HCT116 (cell line): ENCODE data around the gene KCNK16. TPM values are rescaled to one million over a fixed set of nuclear protein-coding genes. Genes with fewer than 3 reads are reported as not detected.

Experiments
- ATAC-seq: fragments of 200-7000 bp; cut with Tn5 transposase; 2 replicates; pipeline ENCODE4 v1.9.1; 2020; ENCODE audit warnings: mild to moderate bottlenecking, moderate library complexity
- BruUV-seq: library from RNA; stranded (reverse); fragments of 400-500 nt; replicated peaks from 2 replicates; lab custom pipeline; 2021; lab: Mats Ljungman, UMichigan
- CTCF ChIA-PET: fragments of 300-600 bp; sonication (Branson Sonifier 250); formaldehyde crosslinking; loops from one replicate; lab custom pipeline; 2021; ENCODE audit warnings: antibody characterized with exemption; lab: Charles Lee
- POLR2A ChIA-PET: fragments of 300-600, 350-600 bp; sonication (Branson Sonifier 250); formaldehyde crosslinking; loops from one replicate; lab custom pipeline; 2021; ENCODE audit warnings: antibody characterized with exemption; lab: Charles Lee
- RAD21 ChIA-PET, 2 experiments: fragments of 300-600 bp; sonication (Branson Sonifier 250); formaldehyde crosslinking; loops; one replicate each; lab custom pipeline; 2023; ENCODE audit warnings: low total read pairs in 2 of 2; ENCODE audit not compliant: uncharacterized antibody in 2 of 2, unreplicated experiment in 2 of 2, low non-redundant PET in 1 of 2; lab: Charles Lee
- DNase-seq: peaks from one replicate; pipeline ENCODE4 v3.0.0-alpha.2; 2010; ENCODE audit warnings: low read depth, low spot score
- H2AFZ ChIP-seq: fragments of 200-600 bp; shearing (Covaris generic), sonication (generic); 2 replicates; pipeline ENCODE4 v1.6.1; 2017; ENCODE audit warnings: low read depth, mixed run types, mixed read lengths, antibody characterized with exemption, low read length; ENCODE audit not compliant: poor library complexity, severe bottlenecking
- H3K27ac ChIP-seq: 2 replicates; pipeline ENCODE4 v1.5.1; 2012; ENCODE audit warnings: low read depth, low read length
- H3K27me3 ChIP-seq: fragments of 200-600 bp; sonication (generic); 2 replicates; pipeline ENCODE4 v1.6.1; 2016; ENCODE audit warnings: mixed run types, low read length, mixed read lengths; ENCODE audit not compliant: insufficient read depth
- H3K36me3 ChIP-seq, 2 experiments: fragments of 200-500 bp in 1 of 2; fragments of 200-600 bp in 1 of 2; sonication (Bioruptor generic) in 1 of 2; sonication (generic) in 1 of 2; 2 replicates each; pipeline versions ENCODE4 v1.5.1 to v1.6.1; 2014 to 2016; ENCODE audit warnings: low read length in 2 of 2, inconsistent platforms in 1 of 2, mixed read lengths in 1 of 2, mixed run types in 1 of 2; ENCODE audit not compliant: insufficient read depth in 2 of 2, control insufficient read depth in 1 of 2
- H3K4me1 ChIP-seq, 2 experiments: fragments of 200-600 bp in 1 of 2; sonication (generic) in 1 of 2; 2 replicates each; pipeline versions ENCODE4 v1.5.1 to v1.6.1; 2012 to 2017; ENCODE audit warnings: low read length in 2 of 2, inconsistent platforms in 1 of 2, mild to moderate bottlenecking in 1 of 2, mixed read lengths in 1 of 2, mixed run types in 1 of 2, moderate library complexity in 1 of 2; ENCODE audit not compliant: insufficient read depth in 2 of 2, control insufficient read depth in 1 of 2
- H3K4me2 ChIP-seq: fragments of 200-600 bp; sonication (generic); 2 replicates; pipeline ENCODE4 v1.6.1; 2017; ENCODE audit warnings: mixed run types, low read length, mixed read lengths
- H3K4me3 ChIP-seq, 2 experiments: fragments of 200-600 bp in 1 of 2; sonication (generic) in 1 of 2; replicated peaks in 1 of 2; 2 replicates each; pipeline ENCODE4 v1.5.1; 2011 to 2016; ENCODE audit warnings: low read length in 2 of 2, control low read depth in 1 of 2, low read depth in 1 of 2, mild to moderate bottlenecking in 1 of 2, mixed read lengths in 1 of 2, mixed run types in 1 of 2
- H3K79me2 ChIP-seq: fragments of 200-600 bp; sonication (generic); 2 replicates; pipeline ENCODE4 v1.6.1; 2017; ENCODE audit warnings: mild to moderate bottlenecking, mixed run types, low read length, moderate library complexity, mixed read lengths; ENCODE audit not compliant: insufficient read depth
- H3K9ac ChIP-seq: fragments of 200-600 bp; sonication (generic); 2 replicates; pipeline ENCODE4 v1.6.1; 2016; ENCODE audit warnings: low read length, mixed read lengths
- H3K9me2 ChIP-seq: fragments of 200-600 bp; sonication (generic), shearing (Covaris generic); 2 replicates; pipeline ENCODE4 v1.6.1; 2017; ENCODE audit warnings: mixed run types, mild to moderate bottlenecking, moderate library complexity; ENCODE audit not compliant: insufficient read depth
- H3K9me3 ChIP-seq, 2 experiments: fragments of 200-500 bp in 1 of 2; fragments of 200-600 bp in 1 of 2; sonication (Bioruptor generic) in 1 of 2; sonication (generic) in 1 of 2; 2 replicates each; pipeline ENCODE4 v1.6.1; 2014 to 2017; ENCODE audit warnings: low read length in 2 of 2, mixed read lengths in 2 of 2, inconsistent platforms in 1 of 2, low read depth in 1 of 2, mild to moderate bottlenecking in 1 of 2, mixed run types in 1 of 2, moderate library complexity in 1 of 2; ENCODE audit not compliant: control insufficient read depth in 1 of 2, insufficient read depth in 1 of 2
- H4K20me1 ChIP-seq: fragments of 200-600 bp; sonication (generic), shearing (Covaris generic); 2 replicates; pipeline ENCODE4 v1.6.1; 2017; ENCODE audit warnings: mixed run types, mild to moderate bottlenecking, moderate library complexity; ENCODE audit not compliant: insufficient read depth
- CEBPB ChIP-seq: IDR thresholded peaks from 2 replicates; pipeline ENCODE4 v1.6.1; 2012; ENCODE audit warnings: low read depth
- EGR1 ChIP-seq: IDR thresholded peaks from 2 replicates; pipeline ENCODE4 v1.6.1; 2012; ENCODE audit warnings: low read depth
- EZH2 ChIP-seq: fragments of 200-600 bp; sonication (generic); IDR thresholded peaks from 2 replicates; pipeline ENCODE4 v1.6.1; 2017; ENCODE audit warnings: antibody characterized with exemption, mixed run types
- FOSL1 ChIP-seq: IDR thresholded peaks from 2 replicates; pipeline ENCODE4 v1.6.1; 2012; ENCODE audit warnings: low read depth
- POLR2A ChIP-seq: IDR thresholded peaks from 2 replicates; pipeline ENCODE4 v1.7.0; 2011; ENCODE audit warnings: borderline replicate concordance; ENCODE audit not compliant: insufficient read depth, insufficient read length; ENCODE audit errors: extremely low read depth
- POLR2AphosphoS5 ChIP-seq: IDR thresholded peaks from 2 replicates; pipeline ENCODE4 v1.6.1; 2011; ENCODE audit warnings: mild to moderate bottlenecking, low read depth, low read length, moderate library complexity
- RAD21 ChIP-seq: IDR thresholded peaks from 2 replicates; pipeline ENCODE4 v1.6.1; 2012; ENCODE audit warnings: low read depth, mild to moderate bottlenecking
- REST ChIP-seq: IDR thresholded peaks from 2 replicates; pipeline ENCODE4 v1.6.1; 2012; ENCODE audit warnings: low read depth
- SIN3A ChIP-seq: IDR thresholded peaks from 2 replicates; pipeline ENCODE4 v1.6.1; 2012; ENCODE audit warnings: low read depth
- SP1 ChIP-seq: IDR thresholded peaks from 2 replicates; pipeline ENCODE4 v1.6.1; 2012; ENCODE audit warnings: low read depth
- YY1 ChIP-seq: IDR thresholded peaks from 2 replicates; pipeline ENCODE4 v1.6.1; 2011; ENCODE audit warnings: low read length, low read depth, moderate library complexity, mild to moderate bottlenecking; ENCODE audit not compliant: insufficient replicate concordance; ENCODE audit errors: extremely low read depth
- ZFX ChIP-seq: fragments of 450-650 bp; IDR thresholded peaks from 2 replicates; pipeline ENCODE4 v1.6.1; 2017
- ZNF274 ChIP-seq: fragments of 200-500 bp; sonication (Bioruptor generic); IDR thresholded peaks from 2 replicates; pipeline ENCODE4 v1.6.1; 2014; ENCODE audit warnings: mild to moderate bottlenecking, low read depth, low read length, inconsistent platforms
- intact Hi-C: fragments of 100-400 bp; cut with micrococcal nuclease; formaldehyde crosslinking; loops from 2 replicates; pipeline ENCODE4 v1.10.0; 2022
- total RNA-seq: library from RNA; stranded (reverse); gene quantifications from one replicate; pipeline ENCODE4 v1.2.1, GENCODE V29; 2021; ENCODE audit not compliant: unreplicated experiment

Gene KCNK16
- total RNA-seq, 1 experiment from 2014 or later = not detected

- TF ChIP-seq CEBPB (no peak), ZFX (no peak), POLR2A (no peak), FOSL1 (no peak), POLR2AphosphoS5 (no peak), EZH2 (no peak), EGR1 (no peak), ZNF274 (no peak), SP1 (no peak), RAD21 (no peak), YY1 (no peak), SIN3A (no peak)
Observed at GRCh38 chr6:39294133-39294532, 28.4 kb downstream of the KCNK16 start (continued).

- no peaks in the 10 kb centered on the region for H3K9me3 ChIP-seq
- no peaks in the 10 kb centered on the region for H3K27me3 ChIP-seq
- no TSS peak for BruUV-seq
- ATAC-seq = no peak
- H3K36me3 ChIP-seq = no peaks in the 10 kb centered on the region
- no peak overlapping the region for H3K9ac ChIP-seq
- H3K4me3 ChIP-seq = no peak overlapping the region
- H3K4me2 ChIP-seq = no peak overlapping the region
- intact Hi-C loops = no loop called here
- RAD21 ChIA-PET = no interaction called here
- no peak for DNase-seq
- no peak overlapping the region for H3K27ac ChIP-seq
- TF ChIP-seq POLR2AphosphoS5 = no peak
- no peak for TF ChIP-seq EGR1
- H3K9me2 ChIP-seq = no peaks in the 10 kb centered on the region
- H4K20me1 ChIP-seq = no peaks in the 10 kb centered on the region
- no peaks in the 10 kb centered on the region for H3K79me2 ChIP-seq
- POLR2A ChIA-PET = no interaction called here
- peaks cover 0 to 8% of the 10 kb centered on the region in 2 experiments; a peak in 1 of 4 replicates for H3K4me1 ChIP-seq
- no peak overlapping the region for H2AFZ ChIP-seq
- CTCF ChIA-PET = no interaction called here
Observed at GRCh38 chr6:39292637-39293036, 29.9 kb downstream of the KCNK16 start.

GRCh38 chr6:39289490-39289889, 33.0 kb downstream of the KCNK16 start:
- no peaks in the 10 kb centered on the region for H3K36me3 ChIP-seq
- peaks cover 0 to 8% of the 10 kb centered on the region in 2 experiments; a peak in 1 of 4 replicates for H3K4me1 ChIP-seq
- H3K9me3 ChIP-seq = no peaks in the 10 kb centered on the region
- BruUV-seq = no TSS peak
- intact Hi-C loops = no loop called here
- no peak overlapping the region for H3K9ac ChIP-seq
- POLR2A ChIA-PET = no interaction called here
- no peaks in the 10 kb centered on the region for H4K20me1 ChIP-seq
- no peak for ATAC-seq
- H3K27me3 ChIP-seq = no peaks in the 10 kb centered on the region
- no peak overlapping the region for H3K27ac ChIP-seq
- no peaks in the 10 kb centered on the region for H3K9me2 ChIP-seq
- H3K4me3 ChIP-seq = no peak overlapping the region
- H3K4me2 ChIP-seq = no peak overlapping the region
- DNase-seq = no peak
- no peak for TF ChIP-seq EGR1
- no peak for TF ChIP-seq SP1
- no peak for TF ChIP-seq YY1
- TF ChIP-seq REST = no peak
- TF ChIP-seq, all 23 proteins: peak for 0
- no peak overlapping the region for H2AFZ ChIP-seq
- RAD21 ChIA-PET = no interaction called here
- H3K79me2 ChIP-seq = no peaks in the 10 kb centered on the region
- CTCF ChIA-PET = no interaction called here
